MM.1S (cell line): ENCODE results near the gene ZNF804B.

Experiments
- EZH2 ChIP-seq: fragments of 300-600 bp; sonication (generic); optimal IDR thresholded peaks from 2 replicates; pipeline ENCODE3; 2017; ENCODE audit warnings: low read depth, mild to moderate bottlenecking, antibody characterized with exemption, low read length, mixed read lengths
- EZH2phosphoT487 ChIP-seq: fragments of 300-600 bp; sonication (generic); IDR thresholded peaks from 2 replicates; pipeline ENCODE4 v1.6.1; 2018; ENCODE audit warnings: antibody characterized with exemption, low read length
- TF ChIP-seq, protein P1 (sequence below): fragments of 300-600 bp; sonication (generic); IDR thresholded peaks from 2 replicates; pipeline ENCODE4 v1.5.1; 2016; ENCODE audit warnings: antibody characterized with exemption, low read length, mixed read lengths

DNA sequence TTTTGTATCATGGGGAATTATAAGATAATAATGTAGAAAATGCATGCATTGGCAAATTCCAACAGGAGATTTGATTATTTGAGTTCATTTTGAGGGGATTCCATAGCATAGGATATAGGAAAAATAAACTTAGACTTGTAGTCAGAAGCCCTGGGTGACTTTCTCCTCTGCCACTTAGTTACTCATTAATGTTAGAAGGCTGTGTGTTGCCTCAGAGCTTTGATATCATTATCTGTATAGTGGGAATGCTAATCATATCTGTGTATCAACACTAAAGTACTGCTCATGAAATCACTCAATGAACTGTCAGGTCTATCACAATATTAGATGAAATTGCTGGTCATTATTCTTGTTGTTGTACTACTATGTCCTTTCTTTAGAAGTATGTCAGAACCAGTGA is 59.1 kb downstream of the ZNF804B start:
- TF ChIP-seq, protein P1, sequence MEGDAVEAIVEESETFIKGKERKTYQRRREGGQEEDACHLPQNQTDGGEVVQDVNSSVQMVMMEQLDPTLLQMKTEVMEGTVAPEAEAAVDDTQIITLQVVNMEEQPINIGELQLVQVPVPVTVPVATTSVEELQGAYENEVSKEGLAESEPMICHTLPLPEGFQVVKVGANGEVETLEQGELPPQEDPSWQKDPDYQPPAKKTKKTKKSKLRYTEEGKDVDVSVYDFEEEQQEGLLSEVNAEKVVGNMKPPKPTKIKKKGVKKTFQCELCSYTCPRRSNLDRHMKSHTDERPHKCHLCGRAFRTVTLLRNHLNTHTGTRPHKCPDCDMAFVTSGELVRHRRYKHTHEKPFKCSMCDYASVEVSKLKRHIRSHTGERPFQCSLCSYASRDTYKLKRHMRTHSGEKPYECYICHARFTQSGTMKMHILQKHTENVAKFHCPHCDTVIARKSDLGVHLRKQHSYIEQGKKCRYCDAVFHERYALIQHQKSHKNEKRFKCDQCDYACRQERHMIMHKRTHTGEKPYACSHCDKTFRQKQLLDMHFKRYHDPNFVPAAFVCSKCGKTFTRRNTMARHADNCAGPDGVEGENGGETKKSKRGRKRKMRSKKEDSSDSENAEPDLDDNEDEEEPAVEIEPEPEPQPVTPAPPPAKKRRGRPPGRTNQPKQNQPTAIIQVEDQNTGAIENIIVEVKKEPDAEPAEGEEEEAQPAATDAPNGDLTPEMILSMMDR: no peak
- TF ChIP-seq EZH2 (no peak), EZH2phosphoT487 (no peak)
